Measurements from ENCODE around the gene TSPEAR. TPM values are rescaled to one million over a fixed set of nuclear protein-coding genes. Genes with fewer than 3 reads are reported as not detected.

Gene TSPEAR
- total RNA-seq, 1 experiment from 2014 or later: 2.1 TPM

DNA sequence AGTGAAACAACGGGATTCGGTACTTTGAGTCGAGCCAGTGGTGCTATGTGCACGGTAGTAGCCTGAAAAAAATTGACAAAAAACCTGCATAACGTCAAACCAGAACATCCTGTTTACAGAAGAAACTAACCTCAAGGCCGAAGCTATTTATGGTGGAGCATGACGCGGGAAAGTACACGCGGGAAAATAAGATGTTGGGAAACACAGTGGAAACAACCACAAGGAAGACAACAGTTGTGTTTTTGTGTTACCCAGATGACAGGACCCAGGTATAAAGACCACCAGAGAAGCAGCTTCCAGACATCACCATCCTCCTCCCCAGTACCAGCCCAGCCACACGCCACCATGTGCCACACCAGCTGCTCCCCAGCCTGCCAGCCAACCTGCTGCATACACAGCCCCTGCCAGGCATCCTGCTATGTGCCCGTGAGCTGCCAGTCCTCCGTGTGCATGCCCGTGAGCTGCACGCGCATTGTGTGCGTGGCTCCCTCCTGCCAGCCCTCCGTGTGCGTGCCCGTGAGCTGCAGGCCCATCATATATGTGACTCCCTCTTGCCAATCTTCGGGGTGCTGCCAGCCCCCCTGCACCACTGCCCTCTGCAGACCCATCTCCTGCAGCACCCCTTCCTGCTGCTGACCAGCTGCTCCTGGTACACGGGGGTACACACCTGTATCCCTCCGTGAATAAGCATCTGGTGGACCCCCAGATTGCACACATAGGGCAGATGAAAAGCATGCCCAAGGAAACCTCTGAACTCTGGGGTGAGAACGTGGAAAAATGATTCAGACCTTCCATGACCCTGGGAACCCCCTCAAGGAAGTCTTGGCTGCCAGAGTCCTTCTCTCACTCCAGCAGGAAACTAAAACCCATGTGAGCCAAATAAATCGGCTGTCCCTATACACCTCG, 53.5 kb downstream of the TSPEAR start, which contains the start of gene KRTAP12-3:
KRTAP12-3 (plus strand) TSS at position 298 of the 906 bp plus-strand sequence; CDS start at position 346, 48 bp downstream.
- no peak for DNase-seq (ENCODE audit: low spot score)
- ATAC-seq: no peak
- CTCF ChIA-PET: no interaction called here

More for the DNA sequence above, 53.5 kb downstream of the TSPEAR start, which contains the start of gene KRTAP12-3:
- peak within 1 kb of the TSS; percentile 69 for H3K27ac Mint-ChIP-seq
- H3K4me1 Mint-ChIP-seq: peaks cover 39% of the 10 kb centered on the region
- peaks cover 22% of the 10 kb centered on the region for H3K9me3 Mint-ChIP-seq
- peaks cover 23% of the 10 kb centered on the region for H3K36me3 Mint-ChIP-seq
- no peak within 1 kb of the TSS for H3K4me3 Mint-ChIP-seq
- POLR2A ChIA-PET: no interaction called here
- TF ChIP-seq ZNF232 (CRISPR knock-in tag; IDR thresholded peaks at IDR 0.05): no peak
- TF ChIP-seq, protein P1, sequence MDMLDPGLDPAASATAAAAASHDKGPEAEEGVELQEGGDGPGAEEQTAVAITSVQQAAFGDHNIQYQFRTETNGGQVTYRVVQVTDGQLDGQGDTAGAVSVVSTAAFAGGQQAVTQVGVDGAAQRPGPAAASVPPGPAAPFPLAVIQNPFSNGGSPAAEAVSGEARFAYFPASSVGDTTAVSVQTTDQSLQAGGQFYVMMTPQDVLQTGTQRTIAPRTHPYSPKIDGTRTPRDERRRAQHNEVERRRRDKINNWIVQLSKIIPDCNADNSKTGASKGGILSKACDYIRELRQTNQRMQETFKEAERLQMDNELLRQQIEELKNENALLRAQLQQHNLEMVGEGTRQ (CRISPR knock-in tag; IDR thresholded peaks at IDR 0.05): no peak
- TF ChIP-seq GABPB1 (CRISPR knock-in tag; IDR thresholded peaks at IDR 0.05): no peak
- TF ChIP-seq PRRX2 (CRISPR knock-in tag; IDR thresholded peaks at IDR 0.05): no peak
- no peak for TF ChIP-seq ETV6 (CRISPR knock-in tag; IDR thresholded peaks at IDR 0.05)
- TF ChIP-seq, protein P2, sequence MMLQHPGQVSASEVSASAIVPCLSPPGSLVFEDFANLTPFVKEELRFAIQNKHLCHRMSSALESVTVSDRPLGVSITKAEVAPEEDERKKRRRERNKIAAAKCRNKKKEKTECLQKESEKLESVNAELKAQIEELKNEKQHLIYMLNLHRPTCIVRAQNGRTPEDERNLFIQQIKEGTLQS (CRISPR knock-in tag; conservative IDR thresholded peaks at IDR 0.05): no peak
- TF ChIP-seq, protein P3, sequence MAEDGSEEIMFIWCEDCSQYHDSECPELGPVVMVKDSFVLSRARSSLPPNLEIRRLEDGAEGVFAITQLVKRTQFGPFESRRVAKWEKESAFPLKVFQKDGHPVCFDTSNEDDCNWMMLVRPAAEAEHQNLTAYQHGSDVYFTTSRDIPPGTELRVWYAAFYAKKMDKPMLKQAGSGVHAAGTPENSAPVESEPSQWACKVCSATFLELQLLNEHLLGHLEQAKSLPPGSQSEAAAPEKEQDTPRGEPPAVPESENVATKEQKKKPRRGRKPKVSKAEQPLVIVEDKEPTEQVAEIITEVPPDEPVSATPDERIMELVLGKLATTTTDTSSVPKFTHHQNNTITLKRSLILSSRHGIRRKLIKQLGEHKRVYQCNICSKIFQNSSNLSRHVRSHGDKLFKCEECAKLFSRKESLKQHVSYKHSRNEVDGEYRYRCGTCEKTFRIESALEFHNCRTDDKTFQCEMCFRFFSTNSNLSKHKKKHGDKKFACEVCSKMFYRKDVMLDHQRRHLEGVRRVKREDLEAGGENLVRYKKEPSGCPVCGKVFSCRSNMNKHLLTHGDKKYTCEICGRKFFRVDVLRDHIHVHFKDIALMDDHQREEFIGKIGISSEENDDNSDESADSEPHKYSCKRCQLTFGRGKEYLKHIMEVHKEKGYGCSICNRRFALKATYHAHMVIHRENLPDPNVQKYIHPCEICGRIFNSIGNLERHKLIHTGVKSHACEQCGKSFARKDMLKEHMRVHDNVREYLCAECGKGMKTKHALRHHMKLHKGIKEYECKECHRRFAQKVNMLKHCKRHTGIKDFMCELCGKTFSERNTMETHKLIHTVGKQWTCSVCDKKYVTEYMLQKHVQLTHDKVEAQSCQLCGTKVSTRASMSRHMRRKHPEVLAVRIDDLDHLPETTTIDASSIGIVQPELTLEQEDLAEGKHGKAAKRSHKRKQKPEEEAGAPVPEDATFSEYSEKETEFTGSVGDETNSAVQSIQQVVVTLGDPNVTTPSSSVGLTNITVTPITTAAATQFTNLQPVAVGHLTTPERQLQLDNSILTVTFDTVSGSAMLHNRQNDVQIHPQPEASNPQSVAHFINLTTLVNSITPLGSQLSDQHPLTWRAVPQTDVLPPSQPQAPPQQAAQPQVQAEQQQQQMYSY (CRISPR knock-in tag; IDR thresholded peaks at IDR 0.05): no peak
- no peak for TF ChIP-seq ZNF138 (CRISPR knock-in tag; conservative IDR thresholded peaks at IDR 0.05)
- no peak for TF ChIP-seq E2F1 (CRISPR knock-in tag; IDR thresholded peaks at IDR 0.05)
- no peak for TF ChIP-seq ZBTB43 (CRISPR knock-in tag; IDR thresholded peaks at IDR 0.05)
- TF ChIP-seq CBFB (CRISPR knock-in tag; IDR thresholded peaks at IDR 0.05; ENCODE audit: low read depth): no peak
- TF ChIP-seq MLX (CRISPR knock-in tag; IDR thresholded peaks at IDR 0.05): no peak
- no peak for TF ChIP-seq ZBTB21 (CRISPR knock-in tag; IDR thresholded peaks at IDR 0.05; ENCODE audit: borderline replicate concordance)
- no peak for TF ChIP-seq ESRRA (CRISPR knock-in tag; IDR thresholded peaks at IDR 0.05; ENCODE audit: borderline replicate concordance)
- TF ChIP-seq, protein P4, sequence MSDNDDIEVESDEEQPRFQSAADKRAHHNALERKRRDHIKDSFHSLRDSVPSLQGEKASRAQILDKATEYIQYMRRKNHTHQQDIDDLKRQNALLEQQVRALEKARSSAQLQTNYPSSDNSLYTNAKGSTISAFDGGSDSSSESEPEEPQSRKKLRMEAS (CRISPR knock-in tag; IDR thresholded peaks at IDR 0.05): no peak
- H3K27me3 Mint-ChIP-seq (ENCODE audit: low read depth): peaks cover 8% of the 10 kb centered on the region
